GM12891 (cell line): ENCODE data around the gene POLR3F.

Experiments used
- POLR2A ChIP-seq: IDR thresholded peaks from 2 replicates; pipeline ENCODE4 v1.6.1; 2011; ENCODE audit warnings: low read depth, low read length, control low read depth
- POLR2AphosphoS5 ChIP-seq: IDR thresholded peaks from 2 replicates; pipeline ENCODE4 v1.6.1; 2011; ENCODE audit warnings: low read depth, low read length, control low read depth
- TAF1 ChIP-seq: IDR thresholded peaks from 2 replicates; pipeline ENCODE4 v1.6.1; 2011; ENCODE audit warnings: low read depth, low read length, control low read depth

GRCh38 chr20:18427214-18427613 lies 40.0 kb upstream of the POLR3F start:
- no peak for TF ChIP-seq POLR2A
- no peak for TF ChIP-seq TAF1
- no peak for TF ChIP-seq POLR2AphosphoS5
